ENCODE results near the gene NDUFV1.

Gene NDUFV1

DNA sequence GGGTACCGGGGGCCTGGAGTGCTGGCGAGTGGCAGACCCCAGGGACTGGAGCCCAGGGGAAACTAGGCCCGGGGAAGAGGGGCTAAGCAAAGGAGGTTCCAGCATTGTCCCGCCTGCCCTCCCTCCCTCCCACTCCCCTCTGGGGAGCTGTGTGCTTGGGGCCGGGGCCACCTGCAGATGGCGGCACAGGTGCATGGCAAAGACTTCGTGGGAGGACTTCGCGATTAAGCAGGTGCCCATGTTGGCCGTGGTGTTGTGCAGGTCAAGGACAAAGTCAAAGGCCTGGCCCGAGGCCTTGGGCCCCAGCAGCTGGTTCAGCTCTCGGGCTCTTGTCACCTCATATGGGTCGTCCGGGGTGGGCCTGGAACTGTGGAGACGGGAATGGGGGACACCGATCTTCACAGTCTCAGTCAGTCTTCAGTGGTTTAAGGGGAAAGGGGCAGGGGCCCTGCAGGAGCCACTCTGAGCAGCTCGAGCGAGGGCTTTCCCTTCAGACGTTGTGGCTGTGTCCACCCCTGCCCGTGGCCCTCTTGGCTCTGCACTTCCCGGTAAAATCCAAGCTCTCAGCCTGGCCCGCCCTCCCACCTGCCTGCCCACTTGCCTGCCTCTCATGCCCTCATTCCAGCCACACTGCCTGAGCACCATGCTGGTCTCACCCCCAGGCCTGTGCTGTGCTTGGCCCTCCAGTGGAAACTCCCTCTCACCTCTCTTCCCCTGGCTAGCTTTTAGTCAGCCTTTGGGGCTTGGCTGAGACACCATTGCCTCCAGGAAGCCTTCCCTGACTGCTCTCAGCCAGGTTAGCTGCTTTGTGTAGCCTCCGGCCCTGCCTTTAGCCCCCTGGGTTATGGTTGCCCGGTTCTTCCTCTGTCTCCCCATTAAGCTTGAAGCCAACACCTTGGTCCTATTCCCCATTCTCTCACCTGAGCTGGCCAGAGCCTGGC is 39.1 kb downstream of the NDUFV1 start:
- TF ChIP-seq, protein P1, sequence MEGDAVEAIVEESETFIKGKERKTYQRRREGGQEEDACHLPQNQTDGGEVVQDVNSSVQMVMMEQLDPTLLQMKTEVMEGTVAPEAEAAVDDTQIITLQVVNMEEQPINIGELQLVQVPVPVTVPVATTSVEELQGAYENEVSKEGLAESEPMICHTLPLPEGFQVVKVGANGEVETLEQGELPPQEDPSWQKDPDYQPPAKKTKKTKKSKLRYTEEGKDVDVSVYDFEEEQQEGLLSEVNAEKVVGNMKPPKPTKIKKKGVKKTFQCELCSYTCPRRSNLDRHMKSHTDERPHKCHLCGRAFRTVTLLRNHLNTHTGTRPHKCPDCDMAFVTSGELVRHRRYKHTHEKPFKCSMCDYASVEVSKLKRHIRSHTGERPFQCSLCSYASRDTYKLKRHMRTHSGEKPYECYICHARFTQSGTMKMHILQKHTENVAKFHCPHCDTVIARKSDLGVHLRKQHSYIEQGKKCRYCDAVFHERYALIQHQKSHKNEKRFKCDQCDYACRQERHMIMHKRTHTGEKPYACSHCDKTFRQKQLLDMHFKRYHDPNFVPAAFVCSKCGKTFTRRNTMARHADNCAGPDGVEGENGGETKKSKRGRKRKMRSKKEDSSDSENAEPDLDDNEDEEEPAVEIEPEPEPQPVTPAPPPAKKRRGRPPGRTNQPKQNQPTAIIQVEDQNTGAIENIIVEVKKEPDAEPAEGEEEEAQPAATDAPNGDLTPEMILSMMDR (IDR thresholded peaks at IDR 0.05; ENCODE audit: low read depth, low read length): no peak
- no peak overlapping the region for H3K4me3 ChIP-seq (ENCODE audit: low read depth, low read length)

DNA sequence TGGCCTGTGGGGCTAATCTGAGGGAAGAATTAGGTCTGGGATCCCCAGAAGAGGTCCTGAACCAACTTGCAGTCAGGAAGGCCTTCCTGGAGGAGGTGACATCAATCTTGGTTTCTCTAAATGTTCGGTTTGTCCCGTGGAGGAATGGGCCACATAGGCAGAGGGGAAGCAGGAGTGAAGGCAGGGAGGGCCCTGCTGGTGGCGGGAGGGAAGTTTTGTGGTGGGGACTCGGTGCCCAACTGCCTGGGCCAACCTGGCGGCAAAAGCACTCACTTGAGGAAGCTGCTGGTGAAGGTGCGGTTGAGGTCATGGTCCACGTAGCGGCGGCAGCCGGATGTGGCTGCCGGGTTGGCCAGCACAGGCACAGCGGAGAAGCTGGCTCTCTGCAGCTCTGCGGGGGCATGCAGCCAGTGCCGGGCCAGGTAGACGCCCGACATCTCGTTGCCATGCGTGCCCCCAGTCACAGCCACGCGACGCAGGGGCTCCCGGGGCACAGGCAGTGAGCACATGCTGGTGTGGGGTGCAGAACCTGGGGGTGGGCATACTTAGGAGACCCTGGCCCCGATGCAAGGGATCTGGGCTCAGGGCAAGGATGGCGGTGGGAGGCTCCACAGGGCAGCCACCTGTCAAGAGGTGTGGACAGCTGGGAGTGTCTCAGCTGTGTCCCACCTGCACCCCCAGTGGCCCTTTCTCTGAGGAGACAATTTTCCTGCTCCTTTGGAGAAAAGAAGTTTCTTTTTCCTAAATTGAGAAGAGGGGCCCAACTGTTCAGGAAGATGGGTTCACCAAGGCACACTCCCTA is 40.0 kb downstream of the NDUFV1 start:
- TF ChIP-seq, protein P1 (IDR thresholded peaks at IDR 0.05; ENCODE audit: low read depth, low read length): no peak
- H3K4me3 ChIP-seq (ENCODE audit: low read depth, low read length): no peak overlapping the region

DNA sequence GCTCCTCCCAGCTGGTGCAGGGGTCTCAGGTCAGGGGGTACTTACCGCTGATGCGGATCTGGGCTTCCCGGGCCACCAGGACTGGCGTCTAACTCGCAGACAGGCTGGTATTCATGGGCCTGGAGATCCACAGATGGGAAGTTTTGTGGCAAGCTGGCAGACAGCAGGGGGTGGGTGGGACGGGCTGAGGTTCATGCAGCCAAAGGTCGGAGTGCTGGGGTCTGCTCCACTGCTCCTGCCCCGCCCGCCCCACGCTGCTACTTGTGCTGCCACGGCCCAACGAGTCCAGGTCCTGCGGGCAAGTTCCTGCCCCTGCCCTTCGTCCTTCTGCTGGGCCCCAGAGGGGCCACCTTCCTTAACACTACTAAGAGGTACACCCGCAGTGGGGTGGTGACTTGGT is 40.7 kb downstream of the NDUFV1 start:
- TF ChIP-seq, protein P1 (IDR thresholded peaks at IDR 0.05; ENCODE audit: low read depth, low read length): no peak
- H3K4me3 ChIP-seq (ENCODE audit: low read depth, low read length): no peak overlapping the region

DNA sequence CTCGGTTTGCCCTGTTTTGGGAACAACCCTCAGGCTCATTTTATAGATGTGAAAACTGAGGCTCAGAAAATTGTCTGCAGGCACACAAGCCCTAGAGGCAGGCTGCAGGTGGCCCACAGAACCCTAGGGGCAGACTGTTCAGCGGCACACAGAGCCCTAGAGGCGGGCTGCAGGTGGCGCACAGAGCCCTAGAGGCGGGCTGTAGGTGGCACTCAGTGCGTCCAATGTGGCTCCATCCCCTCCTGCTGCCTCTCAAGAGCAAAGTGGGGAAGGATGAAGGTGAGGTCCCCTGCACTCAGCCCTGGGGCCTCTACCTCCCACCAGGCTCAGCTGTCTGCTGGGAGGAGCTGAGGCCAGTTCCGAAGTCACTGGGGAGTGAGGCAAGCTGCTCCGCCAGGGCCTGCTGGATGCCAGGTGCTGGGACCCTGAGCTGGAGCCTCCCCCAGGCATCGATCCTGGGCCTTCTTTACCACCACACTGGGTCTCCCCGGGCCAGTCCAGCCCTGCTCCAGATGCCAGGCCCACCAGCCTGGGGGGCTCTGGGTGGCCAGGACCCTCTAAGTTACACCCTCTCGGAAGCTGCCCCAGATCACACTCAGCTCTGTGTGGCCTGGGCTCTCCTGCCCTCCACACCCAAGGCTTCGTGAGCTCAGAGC is 41.5 kb downstream of the NDUFV1 start:
- TF ChIP-seq, protein P1 (IDR thresholded peaks at IDR 0.05; ENCODE audit: low read depth, low read length): no peak
- no peak overlapping the region for H3K4me3 ChIP-seq (ENCODE audit: low read depth, low read length)

DNA sequence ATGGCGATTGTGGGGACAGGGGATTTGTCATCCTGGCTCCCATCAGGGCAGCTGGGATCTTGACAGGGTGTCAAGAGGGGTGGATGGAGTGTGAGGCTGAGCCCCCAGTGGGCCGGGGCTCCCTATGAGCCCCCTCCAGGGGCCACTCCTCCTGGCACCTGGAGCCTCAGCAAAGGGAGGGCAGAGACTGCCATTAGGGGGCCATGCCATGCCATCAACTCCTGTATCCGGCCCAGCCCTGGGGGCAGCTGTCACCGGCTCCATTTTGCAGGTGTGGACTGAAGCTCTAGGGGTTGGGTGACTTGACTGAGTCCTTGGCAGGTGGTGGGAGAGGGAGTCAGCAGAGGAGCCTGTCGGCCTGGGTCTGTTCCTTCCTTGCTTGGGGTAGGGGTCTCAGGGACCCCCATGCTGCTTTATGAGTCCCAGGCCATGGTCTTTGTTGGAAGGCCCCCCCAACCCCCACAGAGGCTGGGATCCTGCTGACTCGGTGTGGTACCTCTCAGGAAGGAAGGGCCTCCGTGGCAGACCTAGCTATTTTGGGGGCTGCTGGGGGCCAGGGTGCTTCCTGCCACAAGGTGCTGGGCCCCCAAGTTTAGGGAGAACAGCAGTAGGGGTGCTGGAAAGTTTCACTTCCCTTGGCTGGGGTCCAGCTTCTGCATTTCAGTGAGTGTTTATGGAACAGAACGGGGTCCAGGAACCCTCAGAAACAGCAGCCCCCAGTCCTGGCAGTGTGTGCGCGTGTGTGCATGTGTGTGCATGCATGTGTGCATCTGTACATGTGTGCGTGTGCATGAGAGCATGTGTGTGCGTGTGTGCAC is 42.3 kb downstream of the NDUFV1 start:
- H3K4me3 ChIP-seq (ENCODE audit: low read depth, low read length): no peak overlapping the region
- TF ChIP-seq, protein P1 (IDR thresholded peaks at IDR 0.05; ENCODE audit: low read depth, low read length): no peak

DNA sequence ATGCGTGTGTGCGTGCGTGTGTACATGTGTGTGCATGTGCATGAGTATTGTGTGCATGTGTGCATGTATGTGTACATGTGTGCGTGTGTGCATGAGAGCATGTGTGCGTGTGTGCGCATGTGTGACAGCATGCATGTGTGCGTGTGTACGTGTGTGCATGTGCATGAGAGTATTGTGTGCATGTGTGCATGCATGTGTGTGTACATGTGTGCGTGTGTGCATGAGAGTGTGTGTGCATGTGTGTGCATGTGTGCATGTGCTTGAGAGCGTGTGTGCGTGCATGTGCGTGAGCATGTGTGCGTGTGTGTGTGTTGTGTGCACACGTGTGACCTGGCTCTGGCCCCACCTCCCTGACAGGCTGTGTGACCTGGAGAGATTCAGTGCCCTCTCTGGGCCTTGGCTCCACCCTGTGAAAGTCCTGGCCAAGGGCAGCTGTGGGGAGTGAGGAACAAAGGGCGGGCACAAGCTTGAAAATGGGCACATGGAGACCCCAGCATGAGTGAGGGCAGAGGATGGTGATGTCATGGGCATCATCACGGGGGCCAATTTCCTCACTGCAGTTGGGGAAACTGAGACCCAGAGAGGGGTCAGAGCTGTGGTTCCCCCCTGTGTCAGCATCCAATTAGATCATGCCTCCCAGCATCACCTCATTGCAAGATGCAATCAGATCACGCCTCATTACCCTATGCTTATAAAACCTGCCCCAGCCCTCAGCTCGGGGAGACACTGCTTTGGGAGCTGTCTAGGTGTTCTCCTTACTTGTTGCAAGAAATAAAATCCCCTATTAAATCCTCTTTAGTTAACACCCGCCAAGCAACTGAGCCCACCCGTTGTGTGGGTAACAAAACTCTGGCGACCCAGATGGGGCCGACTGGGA is 43.1 kb downstream of the NDUFV1 start:
- TF ChIP-seq, protein P1 (IDR thresholded peaks at IDR 0.05; ENCODE audit: low read depth, low read length): no peak
- H3K4me3 ChIP-seq (ENCODE audit: low read depth, low read length): no peak overlapping the region
